HG03139 (cell line): ENCODE data around the gene SEC24C.
"Not testable (repeated sequence)": the region's sequence is repeated elsewhere in the genome, so short reads cannot be mapped to it uniquely, and the experiment has no call there.

ENCODE experiments used
- ATAC-seq: cut with Tn5 transposase; IDR thresholded peaks from one replicate; pipeline ENCODE4 v1.9.1; 2021; ENCODE audit not compliant: unreplicated experiment

Gene SEC24C

GRCh38 chr10:73743905-73744663, at the start of gene SEC24C:
TSS of gene SEC24C (plus strand) at chr10:73744372. CDS start at chr10:73746833, 2,461 bp downstream.
- ATAC-seq: peak; percentile 78

- not testable (repeated sequence) for ATAC-seq
Observed at GRCh38 chr10:73695302-73695701, 48.9 kb upstream of the SEC24C start.

GRCh38 chr10:73697675-73698159, 46.5 kb upstream of the SEC24C start, which contains the start of gene AGAP5:
TSS of gene AGAP5 (minus strand) at chr10:73698109. CDS start at chr10:73697755, 354 bp downstream.
- ATAC-seq: not testable (repeated sequence)

GRCh38 chr10:73698819-73699218, 45.4 kb upstream of the SEC24C start:
- ATAC-seq: not testable (repeated sequence)

- not testable (repeated sequence) for ATAC-seq
Observed at GRCh38 chr10:73703924-73704323, 40.2 kb upstream of the SEC24C start.

GRCh38 chr10:73705506-73706072, 38.6 kb upstream of the SEC24C start:
- not testable (repeated sequence) for ATAC-seq

GRCh38 chr10:73706488-73706887, 37.7 kb upstream of the SEC24C start:
- ATAC-seq: not testable (repeated sequence)

- ATAC-seq: not testable (repeated sequence)
Observed at GRCh38 chr10:73707628-73708027, 36.5 kb upstream of the SEC24C start.

GRCh38 chr10:73708122-73708521, 36.0 kb upstream of the SEC24C start:
- not testable (repeated sequence) for ATAC-seq

- not testable (repeated sequence) for ATAC-seq
Observed at GRCh38 chr10:73711683-73712082, 32.5 kb upstream of the SEC24C start.

GRCh38 chr10:73713912-73714311, 30.3 kb upstream of the SEC24C start:
- not testable (repeated sequence) for ATAC-seq

GRCh38 chr10:73714483-73714882, 29.7 kb upstream of the SEC24C start:
- not testable (repeated sequence) for ATAC-seq

GRCh38 chr10:73715179-73716156, 28.7 kb upstream of the SEC24C start:
- ATAC-seq: not testable (repeated sequence)

GRCh38 chr10:73716251-73716650, 27.9 kb upstream of the SEC24C start:
- no peak for ATAC-seq

- no peak for ATAC-seq
Observed at GRCh38 chr10:73717556-73717955, 26.6 kb upstream of the SEC24C start.

GRCh38 chr10:73720561-73720960, 23.6 kb upstream of the SEC24C start:
- ATAC-seq: not testable (repeated sequence)

- ATAC-seq: no peak
Observed at GRCh38 chr10:73723516-73723915, 20.7 kb upstream of the SEC24C start.

- not testable (repeated sequence) for ATAC-seq
Observed at GRCh38 chr10:73729781-73730152, 14.4 kb upstream of the SEC24C start.

- ATAC-seq: peak; percentile 83
Observed at GRCh38 chr10:73730153-73730906, 13.8 kb upstream of the SEC24C start.
